Fibroblast of lung (primary cell): ENCODE results near the gene TAF11L6. TPM values are rescaled to one million over a fixed set of nuclear protein-coding genes. Genes with fewer than 3 reads are reported as not detected.
"Not testable (repeated sequence)": the region's sequence is repeated elsewhere in the genome, so short reads cannot be mapped to it uniquely, and the experiment has no call there.

Experiments
- DNase-seq, 2 donors: peaks; one replicate each; pipeline versions ENCODE4 v3.0.0 to v3.0.0-alpha.2; 2010; ENCODE audit warnings: low read depth in 2 of 2
- H2AFZ ChIP-seq: 2 replicates; pipeline ENCODE4 v1.5.1; 2012; ENCODE audit warnings: low read length, control low read depth, inconsistent platforms
- H3K27ac ChIP-seq: 2 replicates; pipeline ENCODE4 v1.5.1; 2011; ENCODE audit warnings: low read length, control low read depth; ENCODE audit not compliant: insufficient read depth
- H3K27me3 ChIP-seq: 2 replicates; pipeline ENCODE4 v1.5.1; 2011; ENCODE audit warnings: mild to moderate bottlenecking, low read length; ENCODE audit not compliant: control insufficient read depth, insufficient read depth
- H3K36me3 ChIP-seq: 2 replicates; pipeline ENCODE4 v1.5.1; 2011; ENCODE audit warnings: low read length; ENCODE audit not compliant: control insufficient read depth, insufficient read depth
- H3K4me1 ChIP-seq: 2 replicates; pipeline ENCODE4 v1.5.1; 2011; ENCODE audit warnings: low read length; ENCODE audit not compliant: control insufficient read depth, insufficient read depth; ENCODE audit errors: extremely low read depth
- H3K4me2 ChIP-seq: 2 replicates; pipeline ENCODE4 v1.5.1; 2011; ENCODE audit warnings: low read length, control low read depth; ENCODE audit not compliant: insufficient read depth; ENCODE audit errors: extremely low read depth
- H3K4me3 ChIP-seq, 4 experiments: fragments of 200-600 bp in 1 of 4; sonication (generic) in 1 of 4; replicated peaks in 1 of 4; 2 replicates each; pipeline ENCODE4 v1.5.1; 2011 to 2016; ENCODE audit warnings: low read length in 4 of 4, low read depth in 3 of 4, mild to moderate bottlenecking in 3 of 4, control low read depth in 2 of 4, inconsistent platforms in 1 of 4, mixed read lengths in 1 of 4; ENCODE audit not compliant: insufficient read depth in 1 of 4; ENCODE audit errors: control extremely low read depth in 1 of 4
- H3K79me2 ChIP-seq: 2 replicates; pipeline ENCODE4 v1.5.1; 2012; ENCODE audit warnings: mild to moderate bottlenecking, low read length, inconsistent platforms; ENCODE audit not compliant: control insufficient read depth, insufficient read depth
- H3K9ac ChIP-seq: 2 replicates; pipeline ENCODE4 v1.5.1; 2011; ENCODE audit warnings: mild to moderate bottlenecking, low read length, control low read depth; ENCODE audit not compliant: insufficient read depth
- H3K9me3 ChIP-seq: 2 replicates; pipeline ENCODE4 v1.5.1; 2012; ENCODE audit warnings: low read depth, low read length; ENCODE audit not compliant: control insufficient read depth, insufficient read depth
- H4K20me1 ChIP-seq: 2 replicates; pipeline ENCODE4 v1.5.1; 2011; ENCODE audit warnings: low read length; ENCODE audit not compliant: control insufficient read depth, insufficient read depth; ENCODE audit errors: extremely low read depth
- CTCF ChIP-seq, 2 donors: IDR thresholded peaks in 1 of 2; conservative IDR thresholded peaks in 1 of 2; 1 replicate in 1 of 2; 2 replicates in 1 of 2; pipeline ENCODE4 v1.5.1; 2011 to 2012; ENCODE audit warnings: low read length in 2 of 2, control low read depth in 1 of 2, inconsistent platforms in 1 of 2, low read depth in 1 of 2, mild to moderate bottlenecking in 1 of 2
- EZH2 ChIP-seq: IDR thresholded peaks from 2 replicates; pipeline ENCODE4 v1.5.1; 2012; ENCODE audit warnings: low read length, control low read depth, mild to moderate bottlenecking; ENCODE audit errors: missing control alignments
- polyA plus RNA-seq, 2 donors: library from polyadenylated mRNA; depleted of rRNA in 1 of 2; stranded (reverse) in 1 of 2; unstranded in 1 of 2; fragments of >200 nt; gene quantifications; 2 replicates each; pipeline ENCODE4 v1.2.1, GENCODE V29; 2011 to 2012; ENCODE audit warnings: missing spikeins in 1 of 2
- total RNA-seq: library from RNA; depleted of rRNA; stranded (reverse); fragments of >200 nt; gene quantifications from 2 replicates; pipeline ENCODE4 v1.2.1, GENCODE V29; 2014

The TAF11L6 gene
- total and polyA plus RNA-seq, 2 donors (not counting 1 experiment from before 2014, with no cell fraction given), result not detected

DNA sequence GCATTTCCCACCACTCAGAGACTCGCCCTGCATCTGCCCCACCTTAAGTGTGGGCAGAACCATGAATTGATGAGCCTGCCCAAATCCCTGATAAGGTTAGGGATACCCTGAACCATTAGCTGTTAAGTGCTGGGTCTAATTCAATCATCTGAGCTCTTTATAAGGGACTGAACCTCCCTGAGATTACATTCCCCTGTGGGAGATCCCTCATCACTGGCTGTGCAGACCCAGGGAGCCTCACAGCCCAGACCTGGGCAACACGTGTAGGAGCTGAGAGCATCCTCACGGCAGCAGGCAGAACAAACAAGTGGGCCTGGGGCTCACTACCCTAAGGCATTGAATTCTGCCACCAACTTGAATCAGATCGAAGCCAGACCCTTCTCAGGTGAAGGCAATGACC is 31.0 kb upstream of the TAF11L6 start:
- H3K9ac ChIP-seq, result no peak overlapping the region
- H4K20me1 ChIP-seq, result no peaks in the 10 kb centered on the region
- DNase-seq, result no peak
- TF ChIP-seq CTCF (conservative IDR thresholded peaks at IDR 0.05 in 1 of 2, IDR thresholded peaks at IDR 0.05 in 1 of 2; ENCODE audit: low read depth in 1 of 2, low read length in 2 of 2), result no peak
- no peak for TF ChIP-seq EZH2
- H2AFZ ChIP-seq, result no peak overlapping the region
- no peak overlapping the region for H3K27ac ChIP-seq
- no peak overlapping the region for H3K4me2 ChIP-seq
- H3K27me3 ChIP-seq, result peaks cover 2% of the 10 kb centered on the region
- H3K79me2 ChIP-seq, result no peaks in the 10 kb centered on the region
- H3K36me3 ChIP-seq, result no peaks in the 10 kb centered on the region
- no peaks in the 10 kb centered on the region for H3K4me1 ChIP-seq
- H3K9me3 ChIP-seq, result no peaks in the 10 kb centered on the region
- H3K4me3 ChIP-seq, result no peak overlapping the region

DNA sequence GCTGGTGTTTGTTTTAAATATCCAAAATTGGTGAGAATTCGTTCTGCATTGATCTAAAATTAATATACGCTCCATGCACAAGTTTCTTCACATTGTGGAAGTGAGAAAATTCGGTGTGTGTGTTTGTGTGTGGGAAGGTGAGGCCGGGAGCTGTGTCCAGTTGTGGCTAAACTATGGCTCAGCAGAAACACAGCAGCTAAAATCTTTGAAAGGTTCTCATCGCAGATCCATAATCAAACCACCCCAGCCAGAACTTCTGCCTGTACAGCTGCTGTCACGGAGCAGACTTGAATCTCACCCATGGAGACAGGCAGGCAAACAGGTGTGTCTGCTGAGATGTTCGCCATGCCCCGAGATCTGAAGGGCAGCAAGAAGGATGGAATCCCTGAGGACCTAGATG is 30.5 kb upstream of the TAF11L6 start, which contains the start of gene TAF11L2:
TSS of gene TAF11L2 (plus strand) at position 301 of the 400 bp plus-strand sequence.
- not testable (repeated sequence) for H4K20me1 ChIP-seq, H2AFZ ChIP-seq, H3K27me3 ChIP-seq, H3K27ac ChIP-seq, H3K9ac ChIP-seq, H3K4me1 ChIP-seq, H3K36me3 ChIP-seq, H3K4me3 ChIP-seq, H3K9me3 ChIP-seq, H3K79me2 ChIP-seq, DNase-seq, H3K4me2 ChIP-seq

GRCh38 chr5:17511775-17512325 is 16.6 kb upstream of the TAF11L6 start:
- TF ChIP-seq EZH2 (no peak), CTCF (conservative IDR thresholded peaks at IDR 0.05 in 1 of 2, IDR thresholded peaks at IDR 0.05 in 1 of 2; ENCODE audit: low read depth in 1 of 2, low read length in 2 of 2) (no peak)
- H3K4me3 ChIP-seq, result no peak overlapping the region
- DNase-seq, result no peak
- H3K9ac ChIP-seq, result no peak overlapping the region
- no peaks in the 10 kb centered on the region for H3K27me3 ChIP-seq
- H3K4me1 ChIP-seq, result no peaks in the 10 kb centered on the region
- H3K36me3 ChIP-seq, result no peaks in the 10 kb centered on the region
- H2AFZ ChIP-seq, result no peak overlapping the region
- no peak overlapping the region for H3K27ac ChIP-seq
- H3K9me3 ChIP-seq, result no peaks in the 10 kb centered on the region
- no peak overlapping the region for H3K4me2 ChIP-seq
- H3K79me2 ChIP-seq, result no peaks in the 10 kb centered on the region
- no peaks in the 10 kb centered on the region for H4K20me1 ChIP-seq

GRCh38 chr5:17517526-17517925 is 10.9 kb upstream of the TAF11L6 start:
- not testable (repeated sequence) for H3K9ac ChIP-seq, H3K36me3 ChIP-seq, H4K20me1 ChIP-seq, H2AFZ ChIP-seq, H3K9me3 ChIP-seq, H3K4me3 ChIP-seq, H3K79me2 ChIP-seq, DNase-seq, H3K27ac ChIP-seq, H3K4me1 ChIP-seq, H3K27me3 ChIP-seq, H3K4me2 ChIP-seq

DNA sequence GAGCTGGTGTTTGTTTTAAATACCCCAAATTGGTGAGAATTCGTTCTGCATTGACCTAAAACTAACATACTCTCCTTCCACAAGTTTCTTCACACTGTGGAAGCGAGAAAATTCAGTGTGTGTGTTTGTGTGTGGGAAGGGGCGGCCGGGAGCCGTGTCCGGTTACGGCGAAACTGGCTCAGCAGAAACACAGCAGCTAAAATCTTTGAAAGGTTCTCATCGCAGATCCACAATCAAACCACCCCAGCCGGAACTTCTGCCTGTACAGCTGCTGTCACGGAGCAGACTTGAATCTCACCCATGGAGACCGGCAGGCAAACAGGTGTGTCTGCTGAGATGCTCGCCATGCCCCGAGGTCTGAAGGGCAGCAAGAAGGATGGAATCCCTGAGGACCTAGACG is 10.4 kb upstream of the TAF11L6 start, which contains the start of gene TAF11L3:
TSS of gene TAF11L3 (plus strand) at position 301 of the 400 bp plus-strand sequence.
- not testable (repeated sequence) for H4K20me1 ChIP-seq, H3K4me3 ChIP-seq, H3K9me3 ChIP-seq, H3K27ac ChIP-seq, H3K27me3 ChIP-seq, DNase-seq, H3K36me3 ChIP-seq, H3K4me1 ChIP-seq, H3K9ac ChIP-seq, H3K4me2 ChIP-seq, H2AFZ ChIP-seq, H3K79me2 ChIP-seq
